Activated gamma-delta T cell treated with anti-CD3 and anti-CD28 coated beads, Interleukin-2, amount 50 U/mL, for 16 hours (primary cell): Measurements from ENCODE around the gene TAMALIN.

Experiments
- DNase-seq: peaks from one replicate; pipeline ENCODE4 v3.0.0-alpha.2; 2020; ENCODE audit warnings: low read depth

The TAMALIN gene

GRCh38 chr12:52014567-52015530 is 8.1 kb downstream of the TAMALIN start:
- DNase-seq = no peak

GRCh38 chr12:52015532-52016041 is 8.8 kb downstream of the TAMALIN start:
- DNase-seq = no peak

- no peak for DNase-seq
Measured at GRCh38 chr12:52018433-52019112, 11.8 kb downstream of the TAMALIN start.

GRCh38 chr12:52019113-52019770 is 12.5 kb downstream of the TAMALIN start:
- DNase-seq = no peak

- DNase-seq = peak; percentile 51
Measured at GRCh38 chr12:52020539-52021336, 14.0 kb downstream of the TAMALIN start.

- DNase-seq = no peak
Measured at GRCh38 chr12:52022841-52023181, 16.1 kb downstream of the TAMALIN start.

- peak; percentile 86 for DNase-seq
Measured at GRCh38 chr12:52023182-52023975, 16.6 kb downstream of the TAMALIN start.

GRCh38 chr12:52023976-52024688 is 17.4 kb downstream of the TAMALIN start:
- no peak for DNase-seq

- DNase-seq = no peak
Measured at GRCh38 chr12:52024845-52025230, 18.1 kb downstream of the TAMALIN start.

GRCh38 chr12:52026263-52026662 is 19.5 kb downstream of the TAMALIN start:
- no peak for DNase-seq

GRCh38 chr12:52027085-52027843 is 20.5 kb downstream of the TAMALIN start:
- DNase-seq = no peak

- no peak for DNase-seq
Measured at GRCh38 chr12:52029685-52030084, 22.9 kb downstream of the TAMALIN start.

- no peak for DNase-seq
Measured at GRCh38 chr12:52032446-52032803, 25.7 kb downstream of the TAMALIN start.

GRCh38 chr12:52032804-52033445 is 26.2 kb downstream of the TAMALIN start:
- DNase-seq = peak; percentile 80

GRCh38 chr12:52033446-52034140 is 26.8 kb downstream of the TAMALIN start:
- DNase-seq = no peak

GRCh38 chr12:52035190-52035589 is 28.4 kb downstream of the TAMALIN start:
- DNase-seq = no peak

GRCh38 chr12:52035926-52036325 is 29.2 kb downstream of the TAMALIN start:
- no peak for DNase-seq

GRCh38 chr12:52036587-52037171 is 29.9 kb downstream of the TAMALIN start:
- peak; percentile 73 for DNase-seq
